ENCODE results near the gene FBXL19.
"Not testable (repeated sequence)": the region's sequence is repeated elsewhere in the genome, so short reads cannot be mapped to it uniquely, and the experiment has no call there.

FBXL19 gene

GRCh38 chr16:30937692-30938091 is 14.3 kb downstream of the FBXL19 start:
- TF ChIP-seq POLR2AphosphoS5 (IDR thresholded peaks at IDR 0.05; ENCODE audit: low read depth, low read length) (no peak), POU2F2 (IDR thresholded peaks at IDR 0.05; ENCODE audit: low read depth, low read length) (no peak), POLR2A (IDR thresholded peaks at IDR 0.05; ENCODE audit: low read depth, low read length) (no peak), PAX5 (IDR thresholded peaks at IDR 0.05; ENCODE audit: insufficient read depth, low read length, severe bottlenecking) (no peak), SPI1 (IDR thresholded peaks at IDR 0.05; ENCODE audit: low read depth, low read length) (0 out of 2 replicates have a peak, but pooled peaks have one; percentile 1), TAF1 (IDR thresholded peaks at IDR 0.05; ENCODE audit: low read depth, low read length) (no peak)
- DNase-seq (ENCODE audit: insufficient read length, low spot score) (no peak), FAIRE-seq (no peak)

- not testable (repeated sequence) for FAIRE-seq; DNase-seq (ENCODE audit: insufficient read length, low spot score)
Observed at GRCh38 chr16:30939571-30939970, 16.2 kb downstream of the FBXL19 start.

GRCh38 chr16:30941600-30942425 is 18.4 kb downstream of the FBXL19 start:
- FAIRE-seq (peak; percentile 94), DNase-seq (ENCODE audit: insufficient read length, low spot score) (peak; percentile 91)
- peak; percentile 18; the same call in 1 of the 2 replicates for TF ChIP-seq SPI1 (IDR thresholded peaks at IDR 0.05; ENCODE audit: low read depth, low read length)
- TF ChIP-seq PAX5 (IDR thresholded peaks at IDR 0.05; ENCODE audit: insufficient read depth, low read length, severe bottlenecking): no peak
- no peak for TF ChIP-seq TAF1 (IDR thresholded peaks at IDR 0.05; ENCODE audit: low read depth, low read length)
- TF ChIP-seq POU2F2 (IDR thresholded peaks at IDR 0.05; ENCODE audit: low read depth, low read length): no peak

GRCh38 chr16:30942426-30942806 is 19.0 kb downstream of the FBXL19 start:
- TF ChIP-seq PAX5 (IDR thresholded peaks at IDR 0.05; ENCODE audit: insufficient read depth, low read length, severe bottlenecking): no peak
- no peak for TF ChIP-seq SPI1 (IDR thresholded peaks at IDR 0.05; ENCODE audit: low read depth, low read length)
- no peak for TF ChIP-seq POLR2A (IDR thresholded peaks at IDR 0.05; ENCODE audit: low read depth, low read length)
- TF ChIP-seq POU2F2 (IDR thresholded peaks at IDR 0.05; ENCODE audit: low read depth, low read length): no peak
- TF ChIP-seq POLR2AphosphoS5 (IDR thresholded peaks at IDR 0.05; ENCODE audit: low read depth, low read length): no peak
- FAIRE-seq (no peak), DNase-seq (ENCODE audit: insufficient read length, low spot score) (no peak)

GRCh38 chr16:30944352-30944751 is 21.0 kb downstream of the FBXL19 start:
- DNase-seq (ENCODE audit: insufficient read length, low spot score) (no peak), FAIRE-seq (no peak)
- TF ChIP-seq POLR2AphosphoS5 (IDR thresholded peaks at IDR 0.05; ENCODE audit: low read depth, low read length) (no peak), POLR2A (IDR thresholded peaks at IDR 0.05; ENCODE audit: low read depth, low read length) (no peak), TAF1 (IDR thresholded peaks at IDR 0.05; ENCODE audit: low read depth, low read length) (no peak), POU2F2 (IDR thresholded peaks at IDR 0.05; ENCODE audit: low read depth, low read length) (no peak), SPI1 (IDR thresholded peaks at IDR 0.05; ENCODE audit: low read depth, low read length) (no peak), PAX5 (IDR thresholded peaks at IDR 0.05; ENCODE audit: insufficient read depth, low read length, severe bottlenecking) (no peak)

- FAIRE-seq: no peak
- no peak for TF ChIP-seq POLR2A (IDR thresholded peaks at IDR 0.05; ENCODE audit: low read depth, low read length)
- no peak for TF ChIP-seq PAX5 (IDR thresholded peaks at IDR 0.05; ENCODE audit: insufficient read depth, low read length, severe bottlenecking)
- TF ChIP-seq POLR2AphosphoS5 (IDR thresholded peaks at IDR 0.05; ENCODE audit: low read depth, low read length): no peak
- TF ChIP-seq POU2F2 (IDR thresholded peaks at IDR 0.05; ENCODE audit: low read depth, low read length): no peak
- TF ChIP-seq SPI1 (IDR thresholded peaks at IDR 0.05; ENCODE audit: low read depth, low read length): no peak
- no peak for TF ChIP-seq TAF1 (IDR thresholded peaks at IDR 0.05; ENCODE audit: low read depth, low read length)
Observed at GRCh38 chr16:30946671-30947540, 23.5 kb downstream of the FBXL19 start.

GRCh38 chr16:30947541-30947858 is 24.1 kb downstream of the FBXL19 start:
- TF ChIP-seq PAX5 (IDR thresholded peaks at IDR 0.05; ENCODE audit: insufficient read depth, low read length, severe bottlenecking) (no peak), POLR2A (IDR thresholded peaks at IDR 0.05; ENCODE audit: low read depth, low read length) (no peak), SPI1 (IDR thresholded peaks at IDR 0.05; ENCODE audit: low read depth, low read length) (no peak), POLR2AphosphoS5 (IDR thresholded peaks at IDR 0.05; ENCODE audit: low read depth, low read length) (no peak), POU2F2 (IDR thresholded peaks at IDR 0.05; ENCODE audit: low read depth, low read length) (no peak), TAF1 (IDR thresholded peaks at IDR 0.05; ENCODE audit: low read depth, low read length) (no peak)
- DNase-seq (ENCODE audit: insufficient read length, low spot score): no peak
- no peak for FAIRE-seq

More at GRCh38 chr16:30946671-30947540, 23.5 kb downstream of the FBXL19 start:
- DNase-seq (ENCODE audit: insufficient read length, low spot score): no peak

- no peak for TF ChIP-seq POLR2AphosphoS5 (IDR thresholded peaks at IDR 0.05; ENCODE audit: low read depth, low read length)
- TF ChIP-seq SPI1 (IDR thresholded peaks at IDR 0.05; ENCODE audit: low read depth, low read length): no peak
- no peak for TF ChIP-seq POU2F2 (IDR thresholded peaks at IDR 0.05; ENCODE audit: low read depth, low read length)
- TF ChIP-seq PAX5 (IDR thresholded peaks at IDR 0.05; ENCODE audit: insufficient read depth, low read length, severe bottlenecking): no peak
- no peak for TF ChIP-seq TAF1 (IDR thresholded peaks at IDR 0.05; ENCODE audit: low read depth, low read length)
- TF ChIP-seq POLR2A (IDR thresholded peaks at IDR 0.05; ENCODE audit: low read depth, low read length): no peak
- FAIRE-seq (no peak), DNase-seq (ENCODE audit: insufficient read length, low spot score) (peak; percentile 53)
Observed at GRCh38 chr16:30947859-30948666, 24.7 kb downstream of the FBXL19 start.
